Measurements from ENCODE around the gene MICAL2. TPM values are rescaled to one million over a fixed set of nuclear protein-coding genes. Genes with fewer than 3 reads are reported as not detected.
A peak's percentile ranks its signal among the peaks of the same experiment; 100 is the strongest.

Gene MICAL2
- total RNA-seq, 1 donor = 156 TPM

DNA sequence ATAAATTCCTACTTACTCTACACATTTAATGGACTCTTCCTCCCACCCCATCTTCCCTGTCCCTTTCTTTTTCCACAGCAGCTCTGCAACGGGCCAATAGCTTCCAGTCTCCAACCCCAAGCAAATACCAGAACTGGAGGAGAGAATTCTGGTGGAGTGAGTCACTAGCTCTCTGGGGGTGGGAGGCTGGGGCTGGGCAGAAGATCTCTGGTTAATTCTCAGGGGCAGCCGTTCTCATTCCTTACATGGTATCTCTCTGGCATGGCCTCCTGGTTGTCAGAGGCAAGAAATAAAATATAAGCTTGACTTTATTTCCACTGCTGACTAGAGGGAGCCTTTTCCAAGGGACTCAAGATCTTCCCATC, 176.6 kb downstream of the MICAL2 start:
- H3K36me3 ChIP-seq (ENCODE audit: insufficient read depth, low read length) = no peaks in the 10 kb centered on the region
- peak overlapping the region; percentile 98 for H3K27ac ChIP-seq (ENCODE audit: low read depth, low read length)
- DNase-seq (ENCODE audit: insufficient read length, low spot score, missing footprints) = peak; percentile 90
- H3K4me3 ChIP-seq (ENCODE audit: insufficient read depth, low read length) = peak overlapping the region; percentile 62
- peaks cover 7% of the 10 kb centered on the region for H3K79me2 ChIP-seq (ENCODE audit: insufficient read depth, low read length)
- no peak overlapping the region for H2AFZ ChIP-seq (ENCODE audit: low read length)
- peak overlapping the region; percentile 82 for H3K4me2 ChIP-seq (ENCODE audit: insufficient read depth, low read length)
- TF ChIP-seq, protein P1, sequence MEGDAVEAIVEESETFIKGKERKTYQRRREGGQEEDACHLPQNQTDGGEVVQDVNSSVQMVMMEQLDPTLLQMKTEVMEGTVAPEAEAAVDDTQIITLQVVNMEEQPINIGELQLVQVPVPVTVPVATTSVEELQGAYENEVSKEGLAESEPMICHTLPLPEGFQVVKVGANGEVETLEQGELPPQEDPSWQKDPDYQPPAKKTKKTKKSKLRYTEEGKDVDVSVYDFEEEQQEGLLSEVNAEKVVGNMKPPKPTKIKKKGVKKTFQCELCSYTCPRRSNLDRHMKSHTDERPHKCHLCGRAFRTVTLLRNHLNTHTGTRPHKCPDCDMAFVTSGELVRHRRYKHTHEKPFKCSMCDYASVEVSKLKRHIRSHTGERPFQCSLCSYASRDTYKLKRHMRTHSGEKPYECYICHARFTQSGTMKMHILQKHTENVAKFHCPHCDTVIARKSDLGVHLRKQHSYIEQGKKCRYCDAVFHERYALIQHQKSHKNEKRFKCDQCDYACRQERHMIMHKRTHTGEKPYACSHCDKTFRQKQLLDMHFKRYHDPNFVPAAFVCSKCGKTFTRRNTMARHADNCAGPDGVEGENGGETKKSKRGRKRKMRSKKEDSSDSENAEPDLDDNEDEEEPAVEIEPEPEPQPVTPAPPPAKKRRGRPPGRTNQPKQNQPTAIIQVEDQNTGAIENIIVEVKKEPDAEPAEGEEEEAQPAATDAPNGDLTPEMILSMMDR (IDR thresholded peaks at IDR 0.05; ENCODE audit: extremely low read depth, low read depth, low read length) = no peak
- H4K20me1 ChIP-seq (ENCODE audit: insufficient read depth, low read length) = no peaks in the 10 kb centered on the region
- no peaks in the 10 kb centered on the region for H3K9me3 ChIP-seq (ENCODE audit: low read depth, low read length)
- peaks cover 70% of the 10 kb centered on the region for H3K4me1 ChIP-seq (ENCODE audit: insufficient read depth, low read length)
- no peaks in the 10 kb centered on the region for H3K27me3 ChIP-seq (ENCODE audit: insufficient read depth, low read length)

DNA sequence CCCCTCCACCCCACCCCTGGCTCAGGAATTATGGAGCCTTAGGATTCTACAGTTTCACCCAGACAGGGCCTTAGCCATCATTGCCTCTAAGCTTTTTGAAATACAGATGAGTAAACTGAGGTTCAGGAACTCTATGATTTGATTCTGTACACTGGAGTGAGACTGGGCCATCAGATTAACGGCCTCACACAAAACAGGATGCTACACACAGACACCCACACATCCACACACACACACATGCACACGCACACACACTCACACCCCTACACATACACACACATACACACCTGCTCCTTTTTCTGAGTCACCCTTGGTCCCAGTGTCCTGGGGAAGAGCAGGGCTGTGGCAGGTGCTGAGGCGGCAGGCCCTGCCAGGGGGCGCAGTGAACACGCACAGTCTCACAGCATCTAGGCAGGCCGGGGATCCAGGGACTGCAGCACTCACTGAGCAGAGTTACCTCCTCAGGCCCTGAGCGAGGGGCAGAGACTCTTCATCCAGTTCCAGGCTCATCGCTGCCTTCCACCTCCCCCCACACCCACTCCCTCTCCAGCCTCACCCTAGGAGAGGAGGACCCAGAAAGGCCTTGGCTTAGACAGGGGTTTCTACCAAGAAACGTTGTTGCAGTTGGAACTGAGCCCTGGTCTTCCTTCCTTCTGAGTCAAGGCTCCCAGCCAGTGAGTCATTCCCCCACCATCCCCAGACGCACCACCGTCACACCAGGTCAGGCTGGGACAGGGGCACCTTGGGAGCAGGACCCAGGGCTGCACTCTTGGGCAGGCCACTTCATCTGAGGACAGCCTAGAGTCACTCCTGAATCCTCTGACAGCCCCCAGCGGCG, 177.2 kb downstream of the MICAL2 start:
- no peaks in the 10 kb centered on the region for H3K36me3 ChIP-seq (ENCODE audit: insufficient read depth, low read length)
- H2AFZ ChIP-seq (ENCODE audit: low read length) = no peak overlapping the region
- peak overlapping the region; percentile 62 for H3K4me3 ChIP-seq (ENCODE audit: insufficient read depth, low read length)
- H3K4me1 ChIP-seq (ENCODE audit: insufficient read depth, low read length) = peaks cover 64% of the 10 kb centered on the region
- no peaks in the 10 kb centered on the region for H3K27me3 ChIP-seq (ENCODE audit: insufficient read depth, low read length)
- H3K27ac ChIP-seq (ENCODE audit: low read depth, low read length) = peak overlapping the region; percentile 98
- TF ChIP-seq, protein P1 (IDR thresholded peaks at IDR 0.05; ENCODE audit: extremely low read depth, low read depth, low read length) = peak; percentile 48
- H3K79me2 ChIP-seq (ENCODE audit: insufficient read depth, low read length) = peaks cover 5% of the 10 kb centered on the region
- no peaks in the 10 kb centered on the region for H3K9me3 ChIP-seq (ENCODE audit: low read depth, low read length)
- H4K20me1 ChIP-seq (ENCODE audit: insufficient read depth, low read length) = no peaks in the 10 kb centered on the region
- H3K4me2 ChIP-seq (ENCODE audit: insufficient read depth, low read length) = peak overlapping the region; percentile 82
- peak; percentile 93 for DNase-seq (ENCODE audit: insufficient read length, low spot score, missing footprints)

DNA sequence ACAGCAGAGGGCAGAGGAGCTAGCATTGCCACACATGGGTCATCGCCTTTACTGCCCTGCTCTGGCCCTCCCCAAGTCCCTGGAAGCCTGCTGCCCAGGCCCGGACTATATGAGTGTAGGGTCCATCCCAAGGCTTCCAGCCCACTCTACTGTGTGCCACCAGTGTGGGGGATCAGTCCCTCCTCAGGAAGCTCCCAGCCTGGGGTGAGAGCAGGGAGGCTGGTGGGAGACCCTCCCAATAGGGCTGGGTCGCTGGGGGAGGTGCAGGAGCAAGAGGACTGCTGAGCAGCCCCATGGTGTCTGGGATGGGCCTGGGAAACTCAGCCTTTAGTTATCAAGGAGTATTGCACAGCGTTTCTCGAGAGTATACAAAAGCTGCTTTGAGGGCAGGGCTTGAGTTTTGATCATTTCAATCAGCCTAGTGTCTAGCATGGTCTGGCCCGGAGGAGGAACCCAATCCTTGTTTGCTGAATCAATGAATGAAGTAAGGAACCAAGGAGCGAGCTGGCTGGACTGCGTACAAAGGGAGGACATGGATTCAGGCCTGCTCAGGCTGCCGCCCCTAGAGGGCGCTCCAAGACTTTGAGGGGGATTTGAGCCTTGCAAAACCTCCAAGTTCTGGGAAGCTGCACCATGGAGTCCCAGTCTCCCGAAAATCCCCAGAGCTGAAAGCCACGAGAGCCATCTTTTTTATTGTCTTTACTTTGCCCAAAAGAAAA, 178.0 kb downstream of the MICAL2 start:
- no peaks in the 10 kb centered on the region for H3K79me2 ChIP-seq (ENCODE audit: insufficient read depth, low read length)
- H2AFZ ChIP-seq (ENCODE audit: low read length) = peak overlapping the region; percentile 33
- peak overlapping the region; percentile 82 for H3K4me2 ChIP-seq (ENCODE audit: insufficient read depth, low read length)
- TF ChIP-seq, protein P1 (IDR thresholded peaks at IDR 0.05; ENCODE audit: extremely low read depth, low read depth, low read length) = peak; percentile 100
- no peaks in the 10 kb centered on the region for H3K27me3 ChIP-seq (ENCODE audit: insufficient read depth, low read length)
- peaks cover 56% of the 10 kb centered on the region for H3K4me1 ChIP-seq (ENCODE audit: insufficient read depth, low read length)
- peaks cover 3% of the 10 kb centered on the region for H3K36me3 ChIP-seq (ENCODE audit: insufficient read depth, low read length)
- H3K9me3 ChIP-seq (ENCODE audit: low read depth, low read length) = no peaks in the 10 kb centered on the region
- H3K4me3 ChIP-seq (ENCODE audit: insufficient read depth, low read length) = peak overlapping the region; percentile 62
- DNase-seq (ENCODE audit: insufficient read length, low spot score, missing footprints) = peak; percentile 96
- H3K27ac ChIP-seq (ENCODE audit: low read depth, low read length) = peak overlapping the region; percentile 98
- H4K20me1 ChIP-seq (ENCODE audit: insufficient read depth, low read length) = no peaks in the 10 kb centered on the region

Data from osteoblast (primary cell).